Tibial nerve (tissue), 4 donors: ENCODE results near the gene MRPL19. TPM values are rescaled to one million over a fixed set of nuclear protein-coding genes. Genes with fewer than 3 reads are reported as not detected.
A peak's percentile ranks its signal among the peaks of the same experiment; 100 is the strongest.

ENCODE experiments used
- DNase-seq, 2 donors: peaks; one replicate each; pipeline ENCODE4 v3.0.0-alpha.2; 2019; ENCODE audit warnings: low spot score in 2 of 2
- H3K27ac ChIP-seq, 4 donors: fragments of 200-600 bp; sonication (generic) in 3 of 4; one replicate each; pipeline ENCODE4 v1.5.1; 2017 to 2019; ENCODE audit warnings: mild to moderate bottlenecking in 1 of 4
- H3K27me3 ChIP-seq, 2 donors: fragments of 200-600 bp; sonication (generic) in 1 of 2; one replicate each; pipeline versions ENCODE4 v1.5.1 to v1.6.0; 2017 to 2019
- H3K36me3 ChIP-seq, 3 donors: fragments of 200-600 bp; sonication (generic); one replicate each; pipeline ENCODE4 v1.5.1; 2018 to 2019
- H3K4me1 ChIP-seq, 4 donors: fragments of 200-600 bp; sonication (generic) in 3 of 4; one replicate each; pipeline ENCODE4 v1.5.1; 2017 to 2019
- H3K4me3 ChIP-seq, 4 donors: fragments of 200-600 bp; sonication (generic) in 3 of 4; one replicate each; pipeline ENCODE4 v1.5.1; 2017 to 2019; ENCODE audit warnings: mild to moderate bottlenecking in 1 of 4, moderate library complexity in 1 of 4
- H3K9me3 ChIP-seq, 4 donors: fragments of 200-600 bp; sonication (generic) in 3 of 4; one replicate each; pipeline ENCODE4 v1.5.1; 2017 to 2019
- CTCF ChIP-seq, 5 experiments: fragments of 200-600 bp in 3 of 5; fragments of 450-650 bp in 2 of 5; sonication (generic) in 3 of 5; IDR thresholded peaks; one replicate each; pipeline ENCODE4 v1.5.1; 2016 to 2019; ENCODE audit warnings: antibody characterized with exemption in 5 of 5, mild to moderate bottlenecking in 3 of 5, moderate library complexity in 2 of 5
- EP300 ChIP-seq, 2 donors: sonication (generic); formaldehyde crosslinking; IDR thresholded peaks; one replicate each; pipeline ENCODE4 v1.6.1; 2017; ENCODE audit warnings: antibody characterized with exemption in 2 of 2, mild to moderate bottlenecking in 1 of 2
- POLR2A ChIP-seq, 2 donors: fragments of 450-650 bp; IDR thresholded peaks; one replicate each; pipeline ENCODE4 v1.6.1; 2017; ENCODE audit warnings: antibody characterized with exemption in 2 of 2, mild to moderate bottlenecking in 2 of 2, moderate library complexity in 2 of 2
- WGBS, 2 donors: methylation state at CpG; one replicate each; pipeline ENCODE4 v1.1.5; 2018; 5-methylcytosine and 5-hydroxymethylcytosine counted together
- total RNA-seq, 4 donors: library from RNA; depleted of rRNA; stranded (reverse); fragments of >200 nt; gene quantifications; one replicate each; pipeline ENCODE4 v1.1.0, GENCODE V29; 2016

The MRPL19 gene
- 10 to 100 TPM; 27.9 to 52.9 (median 34.9) TPM for total RNA-seq

GRCh38 chr2:75646583-75647425, at the start of gene MRPL19:
TSS of gene MRPL19 (plus strand) at chr2:75646783. CDS start at chr2:75646808, 25 bp downstream.
- TF ChIP-seq CTCF (IDR thresholded peaks at IDR 0.05) (peak in 1 of 5 experiments; percentile 32), POLR2A (IDR thresholded peaks at IDR 0.05) (peak in 1 of 2 donors; percentile 27), EP300 (IDR thresholded peaks at IDR 0.05) (peak in 1 of 2 donors; percentile 86)
- Histone ChIP-seq H3K9me3 (no peaks in the 10 kb centered on the region), H3K4me3 (peak within 1 kb of the TSS; percentile 68 to 99 (median 82)), H3K36me3 (peaks cover 0 to 27% (median 0%) of the 10 kb centered on the region in 3 donors), H3K27me3 (no peaks in the 10 kb centered on the region), H3K4me1 (peaks cover 0 to 34% (median 12%) of the 10 kb centered on the region in 4 donors), H3K27ac (peak within 1 kb of the TSS; percentile 9 to 82 (median 72))
- WGBS, 2 donors, result 0 to 1% methylated on average over 29 to 50 of the region's 60 CpGs
- peak; percentile 63 to 83 for DNase-seq

GRCh38 chr2:75596784-75597183, 49.8 kb upstream of the MRPL19 start:
- no peak for TF ChIP-seq POLR2A (IDR thresholded peaks at IDR 0.05)
- TF ChIP-seq EP300 (IDR thresholded peaks at IDR 0.05), result no peak
- TF ChIP-seq CTCF (IDR thresholded peaks at IDR 0.05), result no peak
- Histone ChIP-seq H3K36me3 (no peaks in the 10 kb centered on the region), H3K4me3 (no peak overlapping the region), H3K4me1 (no peaks in the 10 kb centered on the region), H3K27ac (no peak overlapping the region), H3K27me3 (no peaks in the 10 kb centered on the region), H3K9me3 (peaks cover 0 to 4% (median 0%) of the 10 kb centered on the region in 4 donors)
- 78 to 86% methylated on average over 4 of the region's 4 CpGs for WGBS, 2 donors
- DNase-seq, result no peak

GRCh38 chr2:75597949-75598348, 48.6 kb upstream of the MRPL19 start:
- Histone ChIP-seq H3K4me3 (no peak overlapping the region), H3K27ac (no peak overlapping the region), H3K27me3 (no peaks in the 10 kb centered on the region), H3K36me3 (no peaks in the 10 kb centered on the region), H3K4me1 (no peaks in the 10 kb centered on the region), H3K9me3 (peaks cover 0 to 4% (median 0%) of the 10 kb centered on the region in 4 donors)
- WGBS, 2 donors, result 93 to 94% methylated on average over 20 of the region's 20 CpGs
- no peak for DNase-seq
- TF ChIP-seq EP300 (IDR thresholded peaks at IDR 0.05) (no peak), CTCF (IDR thresholded peaks at IDR 0.05) (no peak), POLR2A (IDR thresholded peaks at IDR 0.05) (no peak)

GRCh38 chr2:75598589-75599155, 47.9 kb upstream of the MRPL19 start:
- Histone ChIP-seq H3K4me3 (no peak overlapping the region), H3K36me3 (no peaks in the 10 kb centered on the region), H3K4me1 (no peaks in the 10 kb centered on the region), H3K27me3 (no peaks in the 10 kb centered on the region), H3K9me3 (peaks cover 0 to 4% (median 0%) of the 10 kb centered on the region in 4 donors), H3K27ac (no peak overlapping the region)
- no peak for TF ChIP-seq CTCF (IDR thresholded peaks at IDR 0.05)
- TF ChIP-seq EP300 (IDR thresholded peaks at IDR 0.05), result no peak
- no peak for TF ChIP-seq POLR2A (IDR thresholded peaks at IDR 0.05)
- 95% methylated on average over 8 of the region's 8 CpGs for WGBS, 2 donors
- DNase-seq, result no peak
